DND-41 (cell line): ENCODE data around the gene OSM.

Experiments used
- EZH2 ChIP-seq: IDR thresholded peaks from 3 replicates; pipeline ENCODE4 v1.6.1; 2012; ENCODE audit warnings: borderline replicate concordance, low read depth, mild to moderate bottlenecking, moderate library complexity, low read length, inconsistent platforms; ENCODE audit not compliant: severe bottlenecking
- TF ChIP-seq, protein P1 (sequence below): IDR thresholded peaks from 2 replicates; pipeline ENCODE4 v1.5.1; 2012; ENCODE audit warnings: borderline replicate concordance, low read length, moderate library complexity, mild to moderate bottlenecking; ENCODE audit not compliant: poor library complexity, severe bottlenecking; ENCODE audit errors: extremely low read depth

DNA sequence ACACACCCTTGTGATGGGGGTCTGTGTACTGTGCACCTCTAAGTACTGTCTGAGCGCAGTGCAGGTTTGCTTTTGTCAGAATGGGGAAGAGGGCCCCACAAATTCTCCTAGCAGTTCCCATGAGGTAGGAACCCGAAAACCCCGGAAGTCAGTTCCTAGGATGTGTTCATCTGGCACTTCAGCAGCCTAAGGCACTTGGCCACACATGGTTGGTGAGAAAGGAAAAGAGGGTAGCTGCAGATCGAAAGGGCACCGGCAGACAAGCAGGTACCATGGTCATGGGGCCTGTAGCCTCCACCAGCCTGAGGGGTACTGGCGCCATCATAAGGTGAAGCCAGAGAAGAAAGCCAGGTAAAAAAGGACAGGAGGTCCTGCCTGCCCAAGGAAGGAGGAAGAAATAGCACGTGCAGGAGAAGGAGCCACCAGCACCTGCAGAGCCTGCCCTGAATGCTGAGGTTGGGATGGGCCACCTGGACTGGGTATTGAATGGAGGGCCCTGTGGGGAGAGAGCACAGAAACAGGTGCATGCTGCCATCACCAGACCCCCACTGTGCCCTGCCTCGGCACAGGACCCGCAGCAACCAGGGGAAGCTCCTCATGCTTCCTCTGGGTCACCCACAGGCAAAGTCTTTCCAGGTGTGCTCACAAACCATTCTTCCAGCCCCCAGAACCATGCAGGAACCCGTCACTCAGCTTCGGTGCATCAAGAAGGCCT lies 30.8 kb upstream of the OSM start:
- TF ChIP-seq EZH2, result no peak
- TF ChIP-seq, protein P1, sequence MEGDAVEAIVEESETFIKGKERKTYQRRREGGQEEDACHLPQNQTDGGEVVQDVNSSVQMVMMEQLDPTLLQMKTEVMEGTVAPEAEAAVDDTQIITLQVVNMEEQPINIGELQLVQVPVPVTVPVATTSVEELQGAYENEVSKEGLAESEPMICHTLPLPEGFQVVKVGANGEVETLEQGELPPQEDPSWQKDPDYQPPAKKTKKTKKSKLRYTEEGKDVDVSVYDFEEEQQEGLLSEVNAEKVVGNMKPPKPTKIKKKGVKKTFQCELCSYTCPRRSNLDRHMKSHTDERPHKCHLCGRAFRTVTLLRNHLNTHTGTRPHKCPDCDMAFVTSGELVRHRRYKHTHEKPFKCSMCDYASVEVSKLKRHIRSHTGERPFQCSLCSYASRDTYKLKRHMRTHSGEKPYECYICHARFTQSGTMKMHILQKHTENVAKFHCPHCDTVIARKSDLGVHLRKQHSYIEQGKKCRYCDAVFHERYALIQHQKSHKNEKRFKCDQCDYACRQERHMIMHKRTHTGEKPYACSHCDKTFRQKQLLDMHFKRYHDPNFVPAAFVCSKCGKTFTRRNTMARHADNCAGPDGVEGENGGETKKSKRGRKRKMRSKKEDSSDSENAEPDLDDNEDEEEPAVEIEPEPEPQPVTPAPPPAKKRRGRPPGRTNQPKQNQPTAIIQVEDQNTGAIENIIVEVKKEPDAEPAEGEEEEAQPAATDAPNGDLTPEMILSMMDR, result no peak
